KBM-7 (cell line): Measurements from ENCODE around the gene UGT2B17.
"Not testable (repeated sequence)": the region's sequence is repeated elsewhere in the genome, so short reads cannot be mapped to it uniquely, and the experiment has no call there.

Experiments
- DNase-seq: peaks from one replicate; pipeline ENCODE4 v3.0.0-alpha.2; 2015
- in situ Hi-C: fragments of 300-500 bp; cut with MboI; formaldehyde crosslinking; loops from 2 replicates; pipeline ENCODE4 v1.14.3; 2020; ENCODE audit warnings: low sequenced_read_pairs, low pct_unique_long_range_greater_than_20kb, mixed read lengths

UGT2B17 gene

DNA sequence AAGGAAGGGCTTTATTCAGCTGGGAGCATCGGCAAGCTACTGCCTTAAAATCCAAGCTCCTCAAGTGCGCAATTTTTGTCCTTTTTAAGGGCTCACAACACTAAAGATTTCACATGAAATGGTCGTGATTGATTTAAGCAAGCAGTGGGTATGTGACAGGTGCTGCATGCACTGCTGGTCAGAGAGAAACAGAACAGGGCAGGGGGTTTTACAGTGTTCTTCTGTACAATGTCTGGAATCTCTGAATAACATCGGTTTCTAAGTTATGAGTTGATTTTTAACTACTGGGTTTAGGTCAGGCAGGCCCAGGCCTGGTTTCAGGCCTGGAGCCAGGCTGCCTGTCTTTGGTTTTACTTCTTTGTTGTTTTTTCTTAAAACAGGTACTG, 6.0 kb downstream of the UGT2B17 start:
- DNase-seq: no peak
- in situ Hi-C loops: no loop called here

DNA sequence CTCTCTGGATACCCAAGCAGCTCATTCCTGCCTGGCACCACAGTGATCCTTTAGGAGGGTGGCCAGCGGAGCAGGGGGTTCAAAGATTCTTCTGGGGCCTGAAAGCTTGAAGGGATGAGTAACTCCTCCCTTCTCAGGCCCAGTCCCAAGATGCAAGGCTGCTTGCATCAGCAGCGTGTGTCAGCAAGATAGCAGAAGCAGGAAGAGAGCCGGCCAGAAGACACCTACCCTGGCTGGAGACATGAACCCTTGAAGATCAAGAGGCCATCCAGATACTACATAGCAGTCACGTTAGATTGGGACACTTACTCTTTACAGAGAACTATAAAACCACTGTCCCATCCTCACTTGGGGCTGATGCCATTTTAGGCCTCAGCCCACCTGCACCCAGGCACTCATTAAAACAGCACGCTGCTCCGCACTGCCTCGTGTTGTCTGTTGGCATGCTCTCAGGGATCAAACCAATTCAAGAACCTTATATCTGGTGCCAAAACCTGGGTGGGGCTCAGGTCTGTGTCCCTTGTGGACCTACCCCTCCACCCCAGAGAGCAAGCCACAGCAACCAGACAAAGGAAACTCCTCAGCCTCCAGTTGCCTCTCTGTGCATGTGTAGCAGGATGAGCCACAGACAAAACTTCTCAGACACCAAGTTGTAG, 6.5 kb downstream of the UGT2B17 start:
- in situ Hi-C loops: no loop called here

DNA sequence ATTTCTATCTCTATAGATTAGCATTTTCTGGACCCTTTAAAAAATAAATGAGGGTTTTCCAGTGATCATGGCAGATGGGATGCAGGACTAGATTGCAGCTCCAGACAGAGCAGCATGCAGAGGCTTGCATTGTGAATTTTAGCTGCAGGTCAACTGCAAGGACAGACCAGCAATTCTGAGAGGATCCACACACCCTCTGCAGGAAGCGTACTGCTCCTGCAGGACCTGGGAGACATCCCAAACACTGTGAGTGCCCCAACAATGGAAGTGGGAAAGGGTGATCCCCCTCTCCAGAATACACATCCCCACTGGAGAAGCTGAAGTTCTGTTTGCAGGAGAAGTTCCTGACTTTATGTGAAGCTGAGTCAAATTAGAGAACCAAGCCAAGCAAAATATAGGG, 7.1 kb downstream of the UGT2B17 start:
- DNase-seq, in situ Hi-C loops: not testable (repeated sequence)

More for the DNA sequence above, 6.5 kb downstream of the UGT2B17 start:
- no peak for DNase-seq

DNA sequence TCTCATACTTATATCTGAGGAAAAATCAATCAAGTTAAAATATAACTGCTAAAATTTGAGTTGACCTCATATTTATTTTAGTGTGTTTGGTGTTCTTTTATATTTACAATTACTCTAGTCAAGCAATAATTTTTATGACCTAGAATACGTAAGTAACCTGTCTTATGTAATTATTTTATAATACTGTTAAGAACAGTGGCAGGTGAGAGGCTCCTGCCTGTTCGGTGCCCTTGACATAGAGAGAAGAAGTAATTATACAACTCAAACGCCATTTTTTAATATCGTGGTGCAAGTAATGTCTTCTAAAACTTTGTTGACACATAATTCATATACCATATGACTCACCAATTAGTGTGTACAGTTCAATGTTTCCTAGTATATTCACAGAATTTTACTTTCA, 7.6 kb downstream of the UGT2B17 start:
- DNase-seq, in situ Hi-C loops: not testable (repeated sequence)

DNA sequence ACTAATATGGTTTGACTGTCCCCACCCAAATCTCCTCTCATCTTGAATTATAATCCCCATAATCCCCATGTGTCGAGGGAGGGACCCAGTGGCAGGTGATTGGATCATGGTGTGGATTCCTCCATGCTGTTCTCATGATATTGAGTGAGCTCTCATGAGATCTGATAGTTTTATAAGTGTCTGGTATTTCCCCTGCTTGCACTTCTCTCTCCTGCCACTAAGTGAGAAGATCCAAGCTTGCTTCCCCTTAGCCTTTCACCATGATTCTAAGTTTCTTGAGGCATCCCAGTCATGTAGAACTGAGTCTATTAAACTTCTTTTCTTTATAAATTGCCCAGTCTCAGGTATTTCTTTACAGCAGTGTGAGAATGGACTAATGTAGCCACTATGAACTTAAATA, 9.8 kb downstream of the UGT2B17 start:
- DNase-seq, in situ Hi-C loops: not testable (repeated sequence)

DNA sequence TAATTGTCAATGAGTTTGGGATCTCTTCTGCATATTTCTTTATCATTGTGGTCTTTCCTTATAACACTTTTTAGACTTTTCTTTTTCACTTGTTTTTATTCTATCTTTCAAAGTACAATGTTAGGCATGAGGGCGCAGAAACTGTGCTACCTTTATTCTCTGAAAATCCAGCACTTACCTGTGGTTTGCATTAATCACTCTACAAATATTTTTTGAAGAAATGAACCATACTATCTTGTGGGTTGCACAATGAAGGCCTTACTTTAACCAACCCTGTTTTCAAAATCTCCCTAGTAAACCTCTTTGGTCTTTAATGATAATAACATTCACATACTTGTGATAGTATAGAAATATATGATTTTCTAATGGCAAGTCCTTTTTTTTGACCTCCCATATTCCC, 11.0 kb downstream of the UGT2B17 start:
- in situ Hi-C loops, DNase-seq: not testable (repeated sequence)

DNA sequence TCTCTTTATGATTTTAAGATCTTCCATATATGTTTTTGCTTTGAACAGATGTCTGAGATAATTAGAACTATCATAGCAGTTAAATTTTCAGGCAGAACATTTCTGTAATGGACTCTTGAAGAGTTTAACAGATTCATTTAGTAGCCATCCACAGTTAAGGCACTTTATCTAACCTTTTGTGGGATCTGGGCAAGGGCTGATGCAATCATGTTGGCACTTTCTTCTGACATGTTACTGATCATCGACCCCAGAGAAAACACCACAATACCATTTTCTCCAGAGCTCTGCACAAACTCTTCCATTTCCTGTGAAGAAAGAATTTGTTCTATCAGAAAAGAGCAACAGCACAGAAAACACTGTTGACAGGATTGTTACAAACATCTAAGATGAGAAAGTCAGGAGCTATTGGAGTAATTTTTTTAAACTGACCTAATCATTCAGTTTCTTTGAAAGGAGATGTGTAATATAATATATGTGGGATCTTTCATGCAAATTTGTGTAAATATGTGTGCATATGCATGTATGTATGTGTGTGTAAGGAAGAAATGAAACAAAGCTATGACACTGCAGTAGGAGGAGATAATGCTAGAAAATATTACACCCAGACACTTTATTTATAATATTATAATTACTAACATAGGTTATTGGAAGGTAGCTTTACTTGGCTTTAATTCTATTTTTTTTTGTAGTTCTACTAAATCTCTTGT, 15.6 kb downstream of the UGT2B17 start:
- DNase-seq, in situ Hi-C loops: not testable (repeated sequence)

DNA sequence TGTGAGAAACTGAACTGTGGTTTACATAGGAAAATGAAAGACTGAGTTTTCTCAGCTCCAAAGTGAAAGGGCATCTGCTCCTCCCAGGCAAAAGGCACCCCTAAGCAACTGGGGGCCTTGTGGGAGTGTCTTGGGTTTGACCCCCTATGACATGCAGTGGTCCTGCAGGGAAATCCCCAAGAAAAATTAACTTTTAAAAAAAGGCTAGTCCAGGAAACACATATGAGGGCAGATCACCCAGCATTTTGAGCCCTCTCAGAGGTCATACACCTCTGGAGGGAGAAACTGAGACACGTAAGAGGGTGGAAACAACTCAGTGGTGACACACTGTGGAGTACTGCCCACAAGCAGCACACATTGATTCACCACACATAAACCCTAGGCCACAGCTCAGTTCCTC, 22.3 kb downstream of the UGT2B17 start:
- in situ Hi-C loops, DNase-seq: not testable (repeated sequence)

DNA sequence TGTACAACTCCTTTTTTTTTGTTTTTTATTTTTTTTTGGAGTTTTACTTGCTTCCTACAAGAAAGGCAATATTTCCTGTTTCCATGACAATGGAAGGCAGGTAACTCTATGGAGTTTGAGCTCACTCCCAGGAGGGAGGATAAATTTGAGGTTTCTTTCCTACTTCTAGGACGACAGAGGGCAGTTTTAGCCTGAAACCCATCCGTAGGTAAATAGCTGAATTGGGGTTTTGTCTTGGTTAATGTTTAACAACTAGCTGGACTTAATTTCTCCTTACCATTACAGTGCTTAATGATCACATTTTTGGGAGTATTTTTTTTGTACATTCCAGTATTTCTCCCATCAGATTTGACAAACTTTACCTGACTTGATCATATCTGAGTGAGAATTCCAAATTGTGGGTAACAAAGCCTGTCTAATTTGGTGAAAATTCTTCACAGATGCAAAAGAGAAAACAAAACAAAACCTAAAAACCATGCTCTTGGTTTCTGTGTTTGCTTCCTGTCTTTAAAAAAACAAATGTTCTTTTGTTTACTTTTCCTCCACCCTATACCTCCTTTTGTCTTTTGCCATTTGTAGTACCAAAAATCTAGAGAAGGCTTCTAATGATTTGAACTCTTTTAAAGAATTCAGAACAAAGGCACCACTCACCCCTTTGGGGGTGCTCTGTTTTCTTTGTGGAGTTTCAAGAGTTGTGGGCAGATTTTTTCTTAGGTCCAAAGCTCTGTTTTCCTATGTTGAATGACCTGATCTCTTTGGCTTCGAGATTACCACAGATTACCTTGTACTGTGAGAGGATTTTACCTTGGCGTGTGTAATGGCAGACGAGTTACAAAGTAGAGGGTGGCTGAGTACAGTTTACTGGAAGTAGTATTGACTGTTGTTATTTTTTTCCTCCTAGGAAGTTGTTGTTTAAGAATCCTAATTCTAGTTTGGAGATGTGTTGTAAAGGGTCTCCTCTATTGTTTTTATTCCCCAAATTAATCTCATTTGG, 23.0 kb downstream of the UGT2B17 start:
- in situ Hi-C loops, DNase-seq: not testable (repeated sequence)

DNA sequence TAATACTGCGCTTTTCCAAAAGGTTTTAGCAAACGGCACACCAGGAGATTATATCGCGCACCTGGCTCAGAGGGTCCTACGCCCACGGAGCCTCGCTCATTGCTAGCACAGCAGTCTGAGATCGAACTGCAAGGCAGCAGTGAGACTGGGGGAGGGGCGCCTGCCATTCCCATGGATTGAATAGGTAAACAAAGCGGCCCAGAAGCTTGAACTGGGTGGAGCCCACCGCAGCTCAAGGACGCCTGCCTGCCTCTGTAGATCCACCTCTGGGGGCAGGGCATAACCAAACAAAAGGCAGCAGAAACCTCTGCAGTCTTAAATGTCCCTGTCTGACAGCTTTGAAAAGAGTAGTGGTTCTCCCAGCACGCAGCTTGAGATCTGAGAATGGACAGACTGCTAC, 33.4 kb downstream of the UGT2B17 start:
- in situ Hi-C loops, DNase-seq: not testable (repeated sequence)

DNA sequence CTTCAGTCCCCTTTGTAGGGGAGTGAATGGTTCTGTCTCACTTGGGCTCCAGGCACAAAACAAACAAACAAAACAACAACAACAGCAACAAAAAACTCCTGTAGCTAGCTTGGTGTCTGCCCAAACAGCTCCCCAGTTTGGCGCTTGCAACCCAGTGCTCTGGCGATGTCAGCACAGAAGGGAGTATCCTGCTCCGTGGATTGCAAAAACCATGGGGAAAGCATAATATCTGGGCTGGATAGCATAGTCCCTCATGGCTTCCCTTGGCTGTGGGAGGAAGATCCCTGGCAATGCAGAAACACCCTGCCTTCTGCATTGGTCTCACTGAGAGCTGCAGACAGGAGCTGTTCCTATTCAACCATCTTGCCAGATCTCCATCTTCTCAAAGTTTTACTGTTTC, 39.7 kb downstream of the UGT2B17 start:
- in situ Hi-C loops: no loop called here
- DNase-seq: no peak

DNA sequence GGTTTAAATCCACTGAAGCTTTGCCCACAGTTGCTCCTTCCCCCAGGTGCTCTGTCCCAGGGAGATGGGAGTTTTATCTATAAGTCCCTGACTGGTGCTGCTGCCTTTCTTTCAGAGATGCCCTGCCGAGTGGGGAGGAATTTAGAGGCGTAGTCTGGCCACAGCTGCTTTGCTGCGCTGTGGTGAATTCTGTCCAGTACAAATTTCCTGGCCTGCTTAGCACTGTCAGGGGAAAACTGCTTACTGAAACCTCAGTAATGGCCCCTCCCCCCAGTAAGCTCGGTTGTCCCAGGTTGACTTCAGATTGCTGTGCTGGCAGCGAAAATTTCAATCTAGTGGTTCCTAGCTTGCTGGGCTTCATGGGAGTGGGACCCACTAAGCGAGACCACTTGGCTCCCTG, 40.1 kb downstream of the UGT2B17 start:
- in situ Hi-C loops: no loop called here
- DNase-seq: no peak

DNA sequence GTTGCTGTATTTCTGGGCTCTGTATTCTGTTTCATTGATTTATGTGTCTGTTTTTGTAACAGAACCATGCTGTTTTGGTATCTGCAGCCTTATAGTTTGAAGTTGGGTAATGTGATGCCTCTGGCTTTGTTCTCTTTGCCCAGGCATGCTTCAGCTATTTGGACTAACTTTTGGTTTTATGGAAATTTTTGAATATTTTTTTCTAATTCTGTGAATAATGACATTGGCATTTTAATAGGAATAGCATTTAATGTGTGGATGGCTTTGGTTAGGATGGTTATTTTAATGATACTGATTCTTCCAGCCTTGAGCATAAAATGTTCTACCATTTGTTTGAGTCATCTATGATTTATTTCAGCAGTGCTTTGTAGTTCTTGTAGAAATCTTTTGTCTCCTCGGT, 53.9 kb downstream of the UGT2B17 start:
- DNase-seq, in situ Hi-C loops: not testable (repeated sequence)

DNA sequence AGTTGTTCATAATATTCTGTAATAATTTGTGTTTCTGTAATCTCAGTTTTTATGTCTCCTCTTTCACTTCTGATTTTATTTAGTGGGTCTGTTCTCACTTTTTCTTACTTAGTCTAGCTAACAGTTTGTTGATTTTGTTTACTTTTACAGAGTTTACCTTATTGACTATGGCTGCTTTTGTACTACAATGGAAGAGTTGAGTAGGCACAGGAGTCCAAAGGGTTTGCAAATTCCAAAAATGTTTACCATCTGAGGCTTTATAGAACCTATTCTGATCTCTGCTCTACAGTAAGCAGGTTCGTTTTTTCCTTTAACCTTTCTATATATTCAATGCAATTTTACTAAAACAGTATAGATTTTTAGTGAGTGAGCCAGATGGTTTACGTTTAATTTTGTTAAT, 55.1 kb downstream of the UGT2B17 start:
- no peak for DNase-seq
- in situ Hi-C loops: no loop called here

DNA sequence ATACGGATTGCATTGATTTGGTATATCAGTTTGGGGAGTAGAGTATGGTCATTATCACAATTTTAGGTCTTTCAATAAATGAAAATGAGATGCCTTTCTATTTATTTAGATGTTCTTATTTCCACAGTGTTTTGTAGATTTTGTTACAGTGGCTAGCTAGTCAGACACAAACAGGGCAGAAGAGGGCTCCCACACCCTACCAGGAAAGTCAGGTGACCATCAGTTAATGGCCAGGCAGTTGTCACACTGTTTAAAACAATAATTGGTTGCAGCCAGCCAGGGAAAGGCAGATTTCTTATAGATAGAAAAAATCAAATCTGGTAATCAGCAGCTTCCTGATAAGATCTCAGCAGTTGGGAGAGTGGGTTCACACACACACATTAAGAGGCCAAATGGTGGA, 57.2 kb downstream of the UGT2B17 start:
- in situ Hi-C loops: no loop called here
- DNase-seq: no peak

DNA sequence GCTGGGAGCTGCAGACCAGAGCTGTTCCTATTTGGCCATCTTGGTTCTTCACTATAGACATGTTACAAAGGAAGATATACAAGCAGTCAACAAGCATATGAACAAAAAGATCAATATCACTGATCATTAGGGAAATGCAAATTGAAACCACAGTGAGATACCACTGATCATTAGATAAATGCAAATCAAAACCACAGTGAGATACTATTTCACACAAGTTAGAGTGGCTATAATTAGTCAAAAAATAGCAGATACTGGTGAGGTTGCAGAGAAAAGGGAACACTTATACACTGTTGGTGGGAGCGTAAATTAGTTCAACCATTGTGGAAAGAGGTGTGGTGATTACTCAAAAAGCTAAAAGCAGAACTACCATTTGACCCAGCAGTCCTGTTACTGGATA, 70.7 kb downstream of the UGT2B17 start:
- DNase-seq, in situ Hi-C loops: not testable (repeated sequence)

DNA sequence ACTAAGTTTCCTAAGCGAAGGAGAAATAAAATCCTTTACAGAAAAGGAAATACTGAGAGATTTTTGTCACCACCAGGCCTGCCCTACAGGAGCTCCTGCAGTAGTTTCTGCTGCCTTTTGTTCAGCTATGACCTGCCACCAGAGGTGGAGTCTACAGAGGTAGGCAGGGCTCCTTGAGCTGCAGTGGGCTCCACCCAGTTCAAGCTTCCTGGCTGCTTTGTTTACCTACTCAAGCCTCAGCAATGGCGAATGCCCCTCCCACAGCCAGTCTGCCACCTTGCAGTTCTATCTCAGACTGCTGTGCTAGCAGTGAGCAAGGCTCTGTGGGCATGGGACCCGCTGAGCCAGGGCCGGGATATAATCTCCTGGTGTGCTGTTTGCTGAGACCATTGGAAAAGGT, 71.3 kb downstream of the UGT2B17 start:
- in situ Hi-C loops, DNase-seq: not testable (repeated sequence)

DNA sequence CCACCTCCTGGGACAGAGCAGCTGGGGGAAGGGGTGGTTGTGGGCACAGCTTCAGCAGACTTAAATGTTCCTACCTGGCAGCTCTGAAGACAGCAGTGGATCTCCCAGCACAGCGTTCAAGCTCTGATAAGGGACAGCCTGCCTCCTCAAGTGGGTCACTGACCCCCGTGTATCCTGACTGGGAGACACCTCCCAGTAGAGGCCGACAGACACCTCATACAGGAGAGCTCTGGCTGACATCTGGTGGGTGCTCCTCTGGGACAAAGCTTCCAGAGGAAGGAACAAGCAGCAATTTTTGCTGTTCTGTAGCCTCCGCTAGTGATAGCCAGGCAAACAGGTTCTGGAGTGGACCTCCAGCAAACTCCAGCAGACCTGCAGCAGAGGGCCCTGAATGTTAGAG, 72.7 kb downstream of the UGT2B17 start:
- DNase-seq, in situ Hi-C loops: not testable (repeated sequence)

DNA sequence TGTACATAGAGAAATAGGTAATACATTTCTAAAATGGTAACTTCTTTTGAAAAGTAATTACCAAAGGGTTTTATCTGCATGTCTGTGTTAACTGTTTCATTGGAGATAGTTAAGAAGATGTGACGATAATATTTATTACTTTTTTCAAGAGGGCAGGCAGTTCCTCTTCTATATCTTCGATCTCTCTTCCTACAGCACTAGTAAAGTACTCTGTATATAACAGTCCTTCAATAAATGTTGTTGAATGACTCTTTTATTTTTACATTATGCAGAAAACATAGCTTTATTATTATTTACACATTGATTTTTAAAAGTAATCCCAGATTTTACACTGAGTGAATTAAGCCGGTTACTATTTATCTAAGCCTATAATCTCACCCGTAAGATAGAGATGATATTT, 77.1 kb downstream of the UGT2B17 start:
- no peak for DNase-seq
- in situ Hi-C loops: no loop called here
